Measurements from ENCODE around the gene FLNB.

The FLNB gene

GRCh38 chr3:58216496-58217195 lies 208.4 kb downstream of the FLNB start:
- DNase-seq, result no peak

DNA sequence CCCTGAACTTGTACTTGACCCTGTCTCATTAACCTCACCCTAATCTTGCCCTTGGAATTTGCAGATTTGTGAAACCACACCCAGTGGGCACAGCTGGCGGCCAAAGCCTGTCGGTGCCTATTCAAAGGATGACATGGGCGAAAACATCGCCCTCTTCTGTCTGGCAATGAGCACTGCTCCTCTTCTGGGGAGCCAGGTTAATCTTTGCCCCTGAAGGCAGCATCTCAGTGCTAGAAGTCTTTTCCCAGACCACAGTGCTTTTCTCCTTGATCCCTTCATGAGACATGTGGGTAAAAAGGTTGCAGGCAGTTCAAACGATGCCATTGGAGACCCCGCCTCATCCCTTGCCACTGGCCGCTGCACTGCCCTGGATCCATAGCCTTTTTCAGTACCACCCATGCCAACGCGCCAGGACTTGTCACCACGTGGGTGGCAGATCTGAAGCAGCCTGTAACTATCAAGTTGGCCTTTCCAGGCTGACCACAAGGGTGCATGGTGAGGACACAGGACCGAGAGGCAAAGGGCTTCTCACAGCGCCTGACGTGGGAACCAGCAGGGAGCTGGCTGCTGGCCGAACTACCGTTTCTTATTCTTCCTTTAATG lies 209.1 kb downstream of the FLNB start:
- peak; percentile 77 for DNase-seq

- no peak for DNase-seq
Observed at GRCh38 chr3:58218904-58219303, 210.7 kb downstream of the FLNB start.
